Fibroblast of lung (primary cell): ENCODE measurements around the gene MTR.

Experiments used
- CTCF ChIP-seq, 2 donors: IDR thresholded peaks in 1 of 2; conservative IDR thresholded peaks in 1 of 2; 1 replicate in 1 of 2; 2 replicates in 1 of 2; pipeline ENCODE4 v1.5.1; 2011 to 2012; ENCODE audit warnings: low read length in 2 of 2, control low read depth in 1 of 2, inconsistent platforms in 1 of 2, low read depth in 1 of 2, mild to moderate bottlenecking in 1 of 2
- EZH2 ChIP-seq: IDR thresholded peaks from 2 replicates; pipeline ENCODE4 v1.5.1; 2012; ENCODE audit warnings: low read length, control low read depth, mild to moderate bottlenecking; ENCODE audit errors: missing control alignments

- no peak for TF ChIP-seq CTCF (conservative IDR thresholded peaks at IDR 0.05 in 1 of 2, IDR thresholded peaks at IDR 0.05 in 1 of 2; ENCODE audit: low read depth in 1 of 2, low read length in 2 of 2)
- TF ChIP-seq EZH2 = no peak
Observed at GRCh38 chr1:236768601-236769000, 26.5 kb upstream of the MTR start.
